ENCODE results near the gene TGFA. TPM values are rescaled to one million over a fixed set of nuclear protein-coding genes. Genes with fewer than 3 reads are reported as not detected.
A peak's percentile ranks its signal among the peaks of the same experiment; 100 is the strongest.

Gene TGFA
- total RNA-seq, 1 experiment from 2014 or later = 50.1 TPM

DNA sequence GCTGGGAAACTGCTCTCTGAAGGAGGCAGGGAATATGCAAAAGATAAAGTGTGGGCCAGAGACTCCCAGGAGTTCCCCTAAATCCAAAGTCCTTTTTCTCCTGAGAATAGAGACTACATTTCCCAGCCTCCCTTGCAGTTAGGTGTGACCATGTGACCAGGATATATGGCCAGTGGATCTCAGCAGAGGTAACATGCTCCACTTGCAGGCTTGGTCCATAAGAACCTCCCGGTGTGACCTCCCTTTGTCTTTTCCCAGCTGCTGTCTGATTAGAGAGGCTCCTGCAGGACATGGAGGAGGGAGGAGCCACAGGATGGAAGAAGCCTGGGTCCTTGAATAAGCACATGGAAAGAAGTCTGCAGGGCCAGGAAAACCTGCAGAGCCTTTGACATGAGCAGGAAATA, 76.2 kb downstream of the TGFA start:
- peaks cover 0 to 2% of the 10 kb centered on the region in 2 experiments; a peak in 1 of 4 replicates for H3K4me1 ChIP-seq (ENCODE audit: control insufficient read depth in 1 of 2, insufficient read depth in 2 of 2, low read length in 2 of 2)
- peaks cover 0 to 5% of the 10 kb centered on the region in 2 experiments; a peak in 2 of 4 replicates for H3K9me3 ChIP-seq (ENCODE audit: control insufficient read depth in 1 of 2, insufficient read depth in 1 of 2, low read depth in 1 of 2, low read length in 2 of 2)
- no peak overlapping the region for H2AFZ ChIP-seq (ENCODE audit: low read depth, low read length, poor library complexity, severe bottlenecking)
- no peaks in the 10 kb centered on the region; the same call in 1 of the 2 replicates for H3K79me2 ChIP-seq (ENCODE audit: insufficient read depth, low read length)
- no TSS peak for BruUV-seq (replicated peaks)
- peak; percentile 77 for ATAC-seq
- DNase-seq (ENCODE audit: low read depth, low spot score) = no peak
- TF ChIP-seq RAD21 (IDR thresholded peaks at IDR 0.05; ENCODE audit: low read depth) = no peak
- TF ChIP-seq ELF1 (IDR thresholded peaks at IDR 0.05; ENCODE audit: borderline replicate concordance, low read depth) = no peak
- TF ChIP-seq ZFX (IDR thresholded peaks at IDR 0.05) = no peak
- no peak for TF ChIP-seq JUND (IDR thresholded peaks at IDR 0.05)
- TF ChIP-seq ZNF274 (IDR thresholded peaks at IDR 0.05; ENCODE audit: low read depth, low read length) = no peak
- no peak for TF ChIP-seq FOSL1 (IDR thresholded peaks at IDR 0.05; ENCODE audit: low read depth)
- no peak for TF ChIP-seq POLR2AphosphoS5 (IDR thresholded peaks at IDR 0.05; ENCODE audit: low read depth, low read length)
- TF ChIP-seq SRF (IDR thresholded peaks at IDR 0.05; ENCODE audit: low read depth) = no peak
- TF ChIP-seq EGR1 (IDR thresholded peaks at IDR 0.05; ENCODE audit: low read depth) = no peak
- TF ChIP-seq EZH2phosphoT487 (IDR thresholded peaks at IDR 0.05; ENCODE audit: borderline replicate concordance) = no peak
- TF ChIP-seq, protein P1, sequence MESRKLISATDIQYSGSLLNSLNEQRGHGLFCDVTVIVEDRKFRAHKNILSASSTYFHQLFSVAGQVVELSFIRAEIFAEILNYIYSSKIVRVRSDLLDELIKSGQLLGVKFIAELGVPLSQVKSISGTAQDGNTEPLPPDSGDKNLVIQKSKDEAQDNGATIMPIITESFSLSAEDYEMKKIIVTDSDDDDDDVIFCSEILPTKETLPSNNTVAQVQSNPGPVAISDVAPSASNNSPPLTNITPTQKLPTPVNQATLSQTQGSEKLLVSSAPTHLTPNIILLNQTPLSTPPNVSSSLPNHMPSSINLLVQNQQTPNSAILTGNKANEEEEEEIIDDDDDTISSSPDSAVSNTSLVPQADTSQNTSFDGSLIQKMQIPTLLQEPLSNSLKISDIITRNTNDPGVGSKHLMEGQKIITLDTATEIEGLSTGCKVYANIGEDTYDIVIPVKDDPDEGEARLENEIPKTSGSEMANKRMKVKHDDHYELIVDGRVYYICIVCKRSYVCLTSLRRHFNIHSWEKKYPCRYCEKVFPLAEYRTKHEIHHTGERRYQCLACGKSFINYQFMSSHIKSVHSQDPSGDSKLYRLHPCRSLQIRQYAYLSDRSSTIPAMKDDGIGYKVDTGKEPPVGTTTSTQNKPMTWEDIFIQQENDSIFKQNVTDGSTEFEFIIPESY (IDR thresholded peaks at IDR 0.05; ENCODE audit: extremely low read depth, insufficient replicate concordance, low read length) = no peak
- TF ChIP-seq, protein P2, sequence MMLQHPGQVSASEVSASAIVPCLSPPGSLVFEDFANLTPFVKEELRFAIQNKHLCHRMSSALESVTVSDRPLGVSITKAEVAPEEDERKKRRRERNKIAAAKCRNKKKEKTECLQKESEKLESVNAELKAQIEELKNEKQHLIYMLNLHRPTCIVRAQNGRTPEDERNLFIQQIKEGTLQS (IDR thresholded peaks at IDR 0.05) = no peak
- TF ChIP-seq, protein P3, sequence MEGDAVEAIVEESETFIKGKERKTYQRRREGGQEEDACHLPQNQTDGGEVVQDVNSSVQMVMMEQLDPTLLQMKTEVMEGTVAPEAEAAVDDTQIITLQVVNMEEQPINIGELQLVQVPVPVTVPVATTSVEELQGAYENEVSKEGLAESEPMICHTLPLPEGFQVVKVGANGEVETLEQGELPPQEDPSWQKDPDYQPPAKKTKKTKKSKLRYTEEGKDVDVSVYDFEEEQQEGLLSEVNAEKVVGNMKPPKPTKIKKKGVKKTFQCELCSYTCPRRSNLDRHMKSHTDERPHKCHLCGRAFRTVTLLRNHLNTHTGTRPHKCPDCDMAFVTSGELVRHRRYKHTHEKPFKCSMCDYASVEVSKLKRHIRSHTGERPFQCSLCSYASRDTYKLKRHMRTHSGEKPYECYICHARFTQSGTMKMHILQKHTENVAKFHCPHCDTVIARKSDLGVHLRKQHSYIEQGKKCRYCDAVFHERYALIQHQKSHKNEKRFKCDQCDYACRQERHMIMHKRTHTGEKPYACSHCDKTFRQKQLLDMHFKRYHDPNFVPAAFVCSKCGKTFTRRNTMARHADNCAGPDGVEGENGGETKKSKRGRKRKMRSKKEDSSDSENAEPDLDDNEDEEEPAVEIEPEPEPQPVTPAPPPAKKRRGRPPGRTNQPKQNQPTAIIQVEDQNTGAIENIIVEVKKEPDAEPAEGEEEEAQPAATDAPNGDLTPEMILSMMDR (IDR thresholded peaks at IDR 0.05 in 2 of 3, conservative IDR thresholded peaks at IDR 0.05 in 1 of 3; ENCODE audit: borderline replicate concordance in 1 of 3, insufficient read depth in 1 of 3, low read depth in 2 of 3, low read length in 2 of 3) = no peak
- no peak for TF ChIP-seq CEBPB (IDR thresholded peaks at IDR 0.05; ENCODE audit: low read depth)
- no peak for TF ChIP-seq SP1 (IDR thresholded peaks at IDR 0.05; ENCODE audit: low read depth)
- TF ChIP-seq SIN3A (IDR thresholded peaks at IDR 0.05; ENCODE audit: low read depth) = no peak
- TF ChIP-seq, protein P4, sequence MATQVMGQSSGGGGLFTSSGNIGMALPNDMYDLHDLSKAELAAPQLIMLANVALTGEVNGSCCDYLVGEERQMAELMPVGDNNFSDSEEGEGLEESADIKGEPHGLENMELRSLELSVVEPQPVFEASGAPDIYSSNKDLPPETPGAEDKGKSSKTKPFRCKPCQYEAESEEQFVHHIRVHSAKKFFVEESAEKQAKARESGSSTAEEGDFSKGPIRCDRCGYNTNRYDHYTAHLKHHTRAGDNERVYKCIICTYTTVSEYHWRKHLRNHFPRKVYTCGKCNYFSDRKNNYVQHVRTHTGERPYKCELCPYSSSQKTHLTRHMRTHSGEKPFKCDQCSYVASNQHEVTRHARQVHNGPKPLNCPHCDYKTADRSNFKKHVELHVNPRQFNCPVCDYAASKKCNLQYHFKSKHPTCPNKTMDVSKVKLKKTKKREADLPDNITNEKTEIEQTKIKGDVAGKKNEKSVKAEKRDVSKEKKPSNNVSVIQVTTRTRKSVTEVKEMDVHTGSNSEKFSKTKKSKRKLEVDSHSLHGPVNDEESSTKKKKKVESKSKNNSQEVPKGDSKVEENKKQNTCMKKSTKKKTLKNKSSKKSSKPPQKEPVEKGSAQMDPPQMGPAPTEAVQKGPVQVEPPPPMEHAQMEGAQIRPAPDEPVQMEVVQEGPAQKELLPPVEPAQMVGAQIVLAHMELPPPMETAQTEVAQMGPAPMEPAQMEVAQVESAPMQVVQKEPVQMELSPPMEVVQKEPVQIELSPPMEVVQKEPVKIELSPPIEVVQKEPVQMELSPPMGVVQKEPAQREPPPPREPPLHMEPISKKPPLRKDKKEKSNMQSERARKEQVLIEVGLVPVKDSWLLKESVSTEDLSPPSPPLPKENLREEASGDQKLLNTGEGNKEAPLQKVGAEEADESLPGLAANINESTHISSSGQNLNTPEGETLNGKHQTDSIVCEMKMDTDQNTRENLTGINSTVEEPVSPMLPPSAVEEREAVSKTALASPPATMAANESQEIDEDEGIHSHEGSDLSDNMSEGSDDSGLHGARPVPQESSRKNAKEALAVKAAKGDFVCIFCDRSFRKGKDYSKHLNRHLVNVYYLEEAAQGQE (IDR thresholded peaks at IDR 0.05; ENCODE audit: low read depth) = no peak
- H4K20me1 ChIP-seq (ENCODE audit: insufficient read depth) = no peaks in the 10 kb centered on the region
- no peak overlapping the region for H3K9ac ChIP-seq (ENCODE audit: low read length)
- intact Hi-C loops (cut with micrococcal nuclease) = no loop called here
- no peak overlapping the region for H3K4me3 ChIP-seq (replicated peaks in 1 of 2; ENCODE audit: low read depth in 1 of 2, low read length in 2 of 2)
- H3K9me2 ChIP-seq (ENCODE audit: insufficient read depth) = no peaks in the 10 kb centered on the region
- ChIA-PET RAD21 (ENCODE audit: low non-redundant PET in 1 of 2, low total read pairs in 2 of 2, uncharacterized antibody in 2 of 2, unreplicated experiment in 2 of 2) (no interaction called here), CTCF (no interaction called here), POLR2A (no interaction called here)
- no peaks in the 10 kb centered on the region for H3K36me3 ChIP-seq (ENCODE audit: control insufficient read depth in 1 of 2, insufficient read depth in 2 of 2, low read length in 2 of 2)
- H3K27ac ChIP-seq (ENCODE audit: low read depth, low read length) = no peak overlapping the region
- no peak overlapping the region for H3K4me2 ChIP-seq (ENCODE audit: low read length)
- no peaks in the 10 kb centered on the region for H3K27me3 ChIP-seq (ENCODE audit: insufficient read depth, low read length)

Data from HCT116 (cell line).